Right lobe of liver (tissue), 6 donors: ENCODE results near the gene C3. TPM values are rescaled to one million over a fixed set of nuclear protein-coding genes. Genes with fewer than 3 reads are reported as not detected.

Experiments
- ATAC-seq, 4 donors: fragments of 200-7000 bp; cut with Tn5 transposase; one replicate each; pipeline ENCODE4 v1.9.1; 2020; ENCODE audit warnings: mild to moderate bottlenecking in 4 of 4, moderate library complexity in 4 of 4
- DNase-seq, 3 donors: peaks; one replicate each; pipeline ENCODE4 v3.0.0-alpha.2; 2020
- H3K27ac ChIP-seq, 3 donors: fragments of 200-600 bp; one replicate each; pipeline ENCODE4 v1.8.0; 2022
- H3K27me3 ChIP-seq, 2 donors: fragments of 200-600 bp; one replicate each; pipeline ENCODE4 v1.8.0; 2022
- H3K36me3 ChIP-seq, 4 donors: fragments of 200-600 bp; sonication (generic) in 1 of 4; one replicate each; pipeline versions ENCODE4 v1.5.1 to v1.8.0; 2017 to 2022; ENCODE audit warnings: control low read depth in 1 of 4
- H3K4me1 ChIP-seq, 4 donors: fragments of 200-600 bp; sonication (generic) in 1 of 4; one replicate each; pipeline versions ENCODE4 v1.5.1 to v1.8.0; 2017 to 2022; ENCODE audit warnings: control low read depth in 1 of 4
- H3K4me3 ChIP-seq, 3 donors: fragments of 200-600 bp; one replicate each; pipeline ENCODE4 v1.8.0; 2022
- H3K9me3 ChIP-seq, 4 donors: fragments of 200-600 bp; sonication (generic) in 1 of 4; one replicate each; pipeline versions ENCODE4 v1.5.1 to v1.8.0; 2017 to 2022; ENCODE audit warnings: control low read depth in 1 of 4
- POLR2A ChIP-seq: fragments of 450-650 bp; IDR thresholded peaks from one replicate; pipeline ENCODE4 v1.6.1; 2017; ENCODE audit warnings: antibody characterized with exemption, mild to moderate bottlenecking
- WGBS: methylation state at CpG from one replicate; pipeline ENCODE4 v1.1.6; 2018; ENCODE audit warnings: low coverage, low lambda C conversion rate; ENCODE audit not compliant: insufficient coverage; ENCODE audit errors: missing lambda C conversion rate; 5-methylcytosine and 5-hydroxymethylcytosine counted together
- intact Hi-C, 2 donors: fragments of 100-400 bp; cut with DNase I; formaldehyde crosslinking; loops; one replicate each; pipeline versions ENCODE4 v1.11.2 to v1.14.1; 2022
- total RNA-seq, 6 experiments: library from RNA; depleted of rRNA in 2 of 6; stranded (reverse); fragments of >200 nt in 2 of 6; fragmentation: NEBNext Ultra II Directional in 3 of 6; extraction: Animal tissue kit (Norgen Biotek cat#: 25700) in 3 of 6; gene quantifications; one replicate each; pipeline versions ENCODE4 v1.1.0 to v1.2.4, GENCODE V29; 2016 to 2023
- TF ChIP-seq, protein P1 (sequence below), 4 donors: fragments of 200-600 bp in 3 of 4; fragments of 450-650 bp in 1 of 4; IDR thresholded peaks; one replicate each; pipeline versions ENCODE4 v1.5.1 to v1.8.0; 2016 to 2022; ENCODE audit warnings: antibody characterized with exemption in 4 of 4, mild to moderate bottlenecking in 2 of 4
- donor health status: DM: no; HTN: yes; CAD: no.
- donor health status: DM: no; HTN: no; CAD: no.
- donor health status: DM: no; HTN: no; CAD: no.
- donor health status: DM: no; HTN: yes; CAD: no.
- donor health status: DM: no; HTN: yes; CAD: no.

C3 gene
- total RNA-seq, 6 experiments from 2014 or later = 10,569 to 17,502 (median 15,749) TPM

GRCh38 chr19:6692027-6692426 is 28.4 kb downstream of the C3 start:
- H3K27me3 ChIP-seq = no peaks in the 10 kb centered on the region
- peak in 1 of 4 donors; percentile 1 for ATAC-seq
- peak in 2 of 3 donors; percentile 39 to 48 for DNase-seq
- TF ChIP-seq POLR2A = peak; percentile 10
- TF ChIP-seq, protein P1, sequence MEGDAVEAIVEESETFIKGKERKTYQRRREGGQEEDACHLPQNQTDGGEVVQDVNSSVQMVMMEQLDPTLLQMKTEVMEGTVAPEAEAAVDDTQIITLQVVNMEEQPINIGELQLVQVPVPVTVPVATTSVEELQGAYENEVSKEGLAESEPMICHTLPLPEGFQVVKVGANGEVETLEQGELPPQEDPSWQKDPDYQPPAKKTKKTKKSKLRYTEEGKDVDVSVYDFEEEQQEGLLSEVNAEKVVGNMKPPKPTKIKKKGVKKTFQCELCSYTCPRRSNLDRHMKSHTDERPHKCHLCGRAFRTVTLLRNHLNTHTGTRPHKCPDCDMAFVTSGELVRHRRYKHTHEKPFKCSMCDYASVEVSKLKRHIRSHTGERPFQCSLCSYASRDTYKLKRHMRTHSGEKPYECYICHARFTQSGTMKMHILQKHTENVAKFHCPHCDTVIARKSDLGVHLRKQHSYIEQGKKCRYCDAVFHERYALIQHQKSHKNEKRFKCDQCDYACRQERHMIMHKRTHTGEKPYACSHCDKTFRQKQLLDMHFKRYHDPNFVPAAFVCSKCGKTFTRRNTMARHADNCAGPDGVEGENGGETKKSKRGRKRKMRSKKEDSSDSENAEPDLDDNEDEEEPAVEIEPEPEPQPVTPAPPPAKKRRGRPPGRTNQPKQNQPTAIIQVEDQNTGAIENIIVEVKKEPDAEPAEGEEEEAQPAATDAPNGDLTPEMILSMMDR (IDR thresholded peaks at IDR 0.05) = no peak
- peaks cover 11 to 97% (median 66%) of the 10 kb centered on the region in 4 donors for H3K36me3 ChIP-seq
- peaks cover 0 to 12% (median 0%) of the 10 kb centered on the region in 4 donors for H3K4me1 ChIP-seq
- no peak overlapping the region for H3K4me3 ChIP-seq
- WGBS = 65% methylated on average over 7 of the region's 10 CpGs
- intact Hi-C loops = no loop called here
- no peak overlapping the region for H3K27ac ChIP-seq
- no peaks in the 10 kb centered on the region for H3K9me3 ChIP-seq

GRCh38 chr19:6691342-6691741 is 29.1 kb downstream of the C3 start:
- H3K4me1 ChIP-seq = peaks cover 0 to 8% (median 0%) of the 10 kb centered on the region in 4 donors
- WGBS = 80% methylated on average over 8 of the region's 8 CpGs
- no peak overlapping the region for H3K27ac ChIP-seq
- no peaks in the 10 kb centered on the region for H3K27me3 ChIP-seq
- H3K36me3 ChIP-seq = peaks cover 16 to 97% (median 65%) of the 10 kb centered on the region in 4 donors
- intact Hi-C loops = no loop called here
- no peak overlapping the region for H3K4me3 ChIP-seq
- H3K9me3 ChIP-seq = no peaks in the 10 kb centered on the region
- ATAC-seq (peak in 1 of 4 donors; percentile 0), DNase-seq (peak in 1 of 3 donors; percentile 8)
- TF ChIP-seq, protein P1 (IDR thresholded peaks at IDR 0.05) = no peak
- TF ChIP-seq POLR2A = no peak

- intact Hi-C loops = no loop called here
- TF ChIP-seq, protein P1 (IDR thresholded peaks at IDR 0.05) = no peak
- TF ChIP-seq POLR2A = no peak
- Histone ChIP-seq H3K9me3 (no peaks in the 10 kb centered on the region), H3K4me1 (peaks cover 0 to 5% (median 1%) of the 10 kb centered on the region in 4 donors), H3K27me3 (no peaks in the 10 kb centered on the region), H3K36me3 (peaks cover 26 to 97% (median 65%) of the 10 kb centered on the region in 4 donors), H3K4me3 (no peak overlapping the region), H3K27ac (no peak overlapping the region)
- DNase-seq (peak in 2 of 3 donors; percentile 16 to 17), ATAC-seq (peak in 1 of 4 donors; percentile 0)
- 88% methylated on average over 6 of the region's 11 CpGs for WGBS
Measured at GRCh38 chr19:6690160-6690885, 30.1 kb downstream of the C3 start.

DNA sequence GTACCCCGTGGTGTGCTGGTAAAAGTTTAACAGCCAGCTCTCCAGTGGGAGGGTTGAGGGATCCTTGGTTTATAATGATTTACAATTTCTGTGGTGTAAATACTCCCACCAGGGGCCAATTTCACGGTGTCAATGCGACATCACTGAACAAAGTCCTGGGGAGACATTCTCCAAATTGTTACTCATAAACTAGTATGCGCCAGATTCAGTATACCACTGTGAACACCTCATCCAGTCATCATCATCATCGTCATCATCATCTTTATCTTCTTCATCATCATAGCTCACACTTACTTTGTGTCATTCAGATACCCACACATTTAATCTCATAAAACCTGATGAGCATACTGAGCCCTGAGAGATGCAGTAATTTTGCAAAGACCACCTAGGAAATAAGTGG is 33.3 kb downstream of the C3 start:
- H3K36me3 ChIP-seq = peaks cover 21 to 99% (median 63%) of the 10 kb centered on the region in 4 donors
- H3K27me3 ChIP-seq = no peaks in the 10 kb centered on the region
- TF ChIP-seq POLR2A = peak; percentile 34
- TF ChIP-seq, protein P1 (IDR thresholded peaks at IDR 0.05) = no peak
- intact Hi-C loops = no loop called here
- peak in 1 of 4 donors; percentile 0 for ATAC-seq
- H3K27ac ChIP-seq = no peak overlapping the region
- peaks cover 0 to 5% (median 1%) of the 10 kb centered on the region in 4 donors for H3K4me1 ChIP-seq
- H3K4me3 ChIP-seq = no peak overlapping the region
- peak in 1 of 3 donors; percentile 2 for DNase-seq
- 49% methylated on average over 5 of the region's 5 CpGs for WGBS
- H3K9me3 ChIP-seq = no peaks in the 10 kb centered on the region
